Panc1 (cell line): Measurements from ENCODE around the gene CAMK1G. TPM values are rescaled to one million over a fixed set of nuclear protein-coding genes. Genes with fewer than 3 reads are reported as not detected.

Experiments used
- ATAC-seq: fragments of 200-7000 bp; cut with Tn5 transposase; 2 replicates; pipeline ENCODE4 v1.9.1; 2020; ENCODE audit warnings: mild to moderate bottlenecking, moderate library complexity
- BruUV-seq: library from RNA; stranded (reverse); fragments of 400-500 nt; replicated peaks from 2 replicates; lab custom pipeline; 2021; lab: Mats Ljungman, UMichigan
- CTCF ChIA-PET: fragments of 300-600 bp; sonication (Branson Sonifier 250); formaldehyde crosslinking; loops from one replicate; lab custom pipeline; 2022; ENCODE audit warnings: antibody characterized with exemption; lab: Charles Lee
- POLR2A ChIA-PET: fragments of 300-600 bp; sonication (Branson Sonifier 250); formaldehyde crosslinking; loops from one replicate; lab custom pipeline; 2022; ENCODE audit warnings: antibody characterized with exemption; lab: Charles Lee
- DNase-seq: peaks from one replicate; pipeline ENCODE4 v3.0.0-alpha.2; 2010; ENCODE audit warnings: low read depth, low spot score
- H3K27ac ChIP-seq: 2 replicates; pipeline ENCODE4 v1.5.1; 2011; ENCODE audit warnings: mild to moderate bottlenecking, low read length, inconsistent platforms
- H3K27me3 ChIP-seq: fragments of 200-500 bp; sonication (Bioruptor generic); 2 replicates; pipeline ENCODE4 v1.6.0; 2014; ENCODE audit warnings: low read length, inconsistent platforms; ENCODE audit not compliant: control insufficient read depth, insufficient read depth
- H3K36me3 ChIP-seq: fragments of 200-500 bp; sonication (Bioruptor generic); 2 replicates; pipeline ENCODE4 v1.5.1; 2014; ENCODE audit warnings: inconsistent platforms, mild to moderate bottlenecking, low read length, moderate library complexity; ENCODE audit not compliant: control insufficient read depth, insufficient read depth
- H3K4me1 ChIP-seq: 2 replicates; pipeline ENCODE4 v1.5.1; 2011; ENCODE audit warnings: inconsistent platforms, mild to moderate bottlenecking, low read length, moderate library complexity; ENCODE audit not compliant: control insufficient read depth, insufficient read depth
- H3K4me3 ChIP-seq, 2 experiments: 2 replicates each; pipeline ENCODE4 v1.5.1; 2011 to 2012; ENCODE audit warnings: low read depth in 2 of 2, low read length in 2 of 2, mild to moderate bottlenecking in 2 of 2, inconsistent platforms in 1 of 2, moderate library complexity in 1 of 2
- H3K9me3 ChIP-seq: fragments of 200-500 bp; sonication (Bioruptor generic); 2 replicates; pipeline ENCODE4 v1.5.1; 2014; ENCODE audit warnings: low read depth, mild to moderate bottlenecking, inconsistent platforms, low read length, moderate library complexity; ENCODE audit not compliant: control insufficient read depth, insufficient read depth
- POLR2AphosphoS5 ChIP-seq: IDR thresholded peaks from 2 replicates; pipeline ENCODE4 v1.6.1; 2012; ENCODE audit warnings: mild to moderate bottlenecking, low read depth, low read length, moderate library complexity
- REST ChIP-seq, 2 experiments: IDR thresholded peaks; 2 replicates each; pipeline ENCODE4 v1.6.1; 2011 to 2012; ENCODE audit warnings: low read depth in 2 of 2, control low read depth in 1 of 2, low read length in 1 of 2, mild to moderate bottlenecking in 1 of 2, moderate library complexity in 1 of 2; ENCODE audit not compliant: insufficient read depth in 1 of 2
- SIN3A ChIP-seq: IDR thresholded peaks from 2 replicates; pipeline ENCODE4 v1.6.1; 2012; ENCODE audit warnings: low read depth, mild to moderate bottlenecking, low read length, moderate library complexity, borderline replicate concordance; ENCODE audit not compliant: insufficient read depth
- TCF7L2 ChIP-seq: IDR thresholded peaks from 2 replicates; pipeline ENCODE4 v1.6.1; 2011; ENCODE audit warnings: mild to moderate bottlenecking, low read depth, low read length, inconsistent platforms
- in situ Hi-C: cut with HindIII; loops from 2 replicates; pipeline ENCODE4 v1.10.0; 2016; ENCODE audit warnings: low sequenced_read_pairs, low pct_unique_long_range_greater_than_20kb
- intact Hi-C: fragments of 100-400 bp; cut with micrococcal nuclease; formaldehyde crosslinking; loops from one replicate; pipeline ENCODE4 v1.10.0; 2022; ENCODE audit not compliant: unreplicated experiment
- total RNA-seq: library from RNA; stranded (reverse); gene quantifications from one replicate; pipeline ENCODE4 v1.2.1, GENCODE V29; 2021; ENCODE audit not compliant: unreplicated experiment
- TF ChIP-seq, protein P1 (sequence below): fragments of 450-650 bp; IDR thresholded peaks from 2 replicates; pipeline ENCODE4 v1.5.1; 2017; ENCODE audit warnings: mild to moderate bottlenecking

The CAMK1G gene
- total RNA-seq, 1 experiment from 2014 or later, result not detected

GRCh38 chr1:209612646-209613399, 29.3 kb downstream of the CAMK1G start:
- no peaks in the 10 kb centered on the region for H3K4me1 ChIP-seq
- no TSS peak for BruUV-seq
- no peaks in the 10 kb centered on the region for H3K9me3 ChIP-seq
- no peak overlapping the region for H3K27ac ChIP-seq
- intact Hi-C loops, result no loop called here
- ATAC-seq, result no peak
- no peak overlapping the region for H3K4me3 ChIP-seq
- ChIA-PET CTCF (no interaction called here), POLR2A (no interaction called here)
- no peak for DNase-seq
- TF ChIP-seq POLR2AphosphoS5, result no peak
- no peak for TF ChIP-seq SIN3A
- TF ChIP-seq TCF7L2, result no peak
- TF ChIP-seq REST (IDR thresholded peaks at IDR 0.05; ENCODE audit: insufficient read depth in 1 of 2, low read depth in 2 of 2, low read length in 1 of 2), result no peak
- TF ChIP-seq, protein P1, sequence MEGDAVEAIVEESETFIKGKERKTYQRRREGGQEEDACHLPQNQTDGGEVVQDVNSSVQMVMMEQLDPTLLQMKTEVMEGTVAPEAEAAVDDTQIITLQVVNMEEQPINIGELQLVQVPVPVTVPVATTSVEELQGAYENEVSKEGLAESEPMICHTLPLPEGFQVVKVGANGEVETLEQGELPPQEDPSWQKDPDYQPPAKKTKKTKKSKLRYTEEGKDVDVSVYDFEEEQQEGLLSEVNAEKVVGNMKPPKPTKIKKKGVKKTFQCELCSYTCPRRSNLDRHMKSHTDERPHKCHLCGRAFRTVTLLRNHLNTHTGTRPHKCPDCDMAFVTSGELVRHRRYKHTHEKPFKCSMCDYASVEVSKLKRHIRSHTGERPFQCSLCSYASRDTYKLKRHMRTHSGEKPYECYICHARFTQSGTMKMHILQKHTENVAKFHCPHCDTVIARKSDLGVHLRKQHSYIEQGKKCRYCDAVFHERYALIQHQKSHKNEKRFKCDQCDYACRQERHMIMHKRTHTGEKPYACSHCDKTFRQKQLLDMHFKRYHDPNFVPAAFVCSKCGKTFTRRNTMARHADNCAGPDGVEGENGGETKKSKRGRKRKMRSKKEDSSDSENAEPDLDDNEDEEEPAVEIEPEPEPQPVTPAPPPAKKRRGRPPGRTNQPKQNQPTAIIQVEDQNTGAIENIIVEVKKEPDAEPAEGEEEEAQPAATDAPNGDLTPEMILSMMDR, result no peak
- H3K36me3 ChIP-seq, result no peaks in the 10 kb centered on the region
- in situ Hi-C loops, result no loop called here
- H3K27me3 ChIP-seq, result no peaks in the 10 kb centered on the region; the same call in 1 of the 2 replicates

DNA sequence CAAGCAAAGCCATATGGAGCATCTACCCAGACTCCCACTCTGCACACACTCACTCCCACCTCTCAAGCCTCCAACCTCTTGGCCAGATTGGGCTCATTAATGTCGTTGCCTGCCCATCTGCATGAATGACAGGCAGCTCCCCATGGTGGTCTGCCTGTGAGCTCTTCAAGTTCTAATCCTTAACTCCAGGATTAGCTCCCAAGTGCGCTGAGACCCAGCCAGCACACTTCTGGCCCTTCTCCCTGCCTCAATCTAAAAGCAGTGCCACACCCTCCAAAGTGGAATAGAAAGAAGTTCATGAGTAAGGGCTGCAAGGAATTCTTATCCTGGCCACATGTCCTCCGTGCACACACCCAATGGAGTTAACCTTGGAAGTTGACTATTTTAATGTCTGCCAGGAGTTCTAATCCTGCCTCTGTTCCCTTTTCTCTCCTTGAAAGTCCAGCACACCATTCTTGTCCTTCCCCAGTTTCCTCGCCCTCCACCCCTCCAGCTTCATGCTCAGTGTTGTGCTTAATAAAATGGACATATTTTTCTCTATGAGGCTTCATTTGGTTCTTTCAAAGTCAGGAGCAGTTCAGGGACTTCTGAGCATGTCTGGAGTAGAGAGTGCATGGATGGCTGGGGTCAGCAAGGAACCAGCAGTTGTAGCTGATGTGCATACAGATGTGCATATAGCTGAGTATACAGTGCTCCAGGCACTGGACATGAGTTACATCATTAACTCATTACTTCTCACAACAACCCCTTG, 30.1 kb downstream of the CAMK1G start:
- Histone ChIP-seq H3K4me3 (no peak overlapping the region), H3K27ac (no peak overlapping the region), H3K9me3 (no peaks in the 10 kb centered on the region), H3K4me1 (no peaks in the 10 kb centered on the region), H3K27me3 (no peaks in the 10 kb centered on the region; the same call in 1 of the 2 replicates), H3K36me3 (no peaks in the 10 kb centered on the region)
- TF ChIP-seq TCF7L2, result no peak
- no peak for TF ChIP-seq POLR2AphosphoS5
- BruUV-seq, result no TSS peak
- ATAC-seq, result no peak
- in situ Hi-C loops, result no loop called here
- POLR2A ChIA-PET, result no interaction called here
- DNase-seq, result no peak
- CTCF ChIA-PET, result no interaction called here
- intact Hi-C loops, result no loop called here

DNA sequence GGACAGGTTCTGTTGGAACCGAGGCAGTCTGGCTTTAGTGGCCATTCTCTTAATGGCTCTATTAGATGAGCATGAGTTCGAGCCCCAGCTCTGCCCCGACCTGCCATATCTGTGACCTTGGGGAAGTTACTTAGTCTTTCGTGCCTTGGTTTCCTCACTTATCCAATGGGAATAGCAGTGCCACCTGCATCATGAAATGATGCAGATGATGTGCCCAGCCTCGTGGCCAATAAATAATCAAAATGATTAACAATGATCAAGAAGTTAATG, 30.6 kb downstream of the CAMK1G start:
- CTCF ChIA-PET, result no interaction called here
- no peak overlapping the region for H3K4me3 ChIP-seq
- no peak for ATAC-seq
- no peaks in the 10 kb centered on the region; the same call in 1 of the 2 replicates for H3K27me3 ChIP-seq
- no peaks in the 10 kb centered on the region for H3K4me1 ChIP-seq
- in situ Hi-C loops, result no loop called here
- TF ChIP-seq, protein P1, result no peak
- TF ChIP-seq REST (IDR thresholded peaks at IDR 0.05; ENCODE audit: insufficient read depth in 1 of 2, low read depth in 2 of 2, low read length in 1 of 2) (no peak), POLR2AphosphoS5 (no peak), SIN3A (no peak), TCF7L2 (no peak)
- no peak for DNase-seq
- POLR2A ChIA-PET, result no interaction called here
- no TSS peak for BruUV-seq
- intact Hi-C loops, result no loop called here
- H3K27ac ChIP-seq, result no peak overlapping the region
- no peaks in the 10 kb centered on the region for H3K9me3 ChIP-seq
- H3K36me3 ChIP-seq, result no peaks in the 10 kb centered on the region
